Measurements from ENCODE around the gene WIPF1. TPM values are rescaled to one million over a fixed set of nuclear protein-coding genes. Genes with fewer than 3 reads are reported as not detected.

The WIPF1 gene
- total and polyA plus RNA-seq, 2 experiments from 2014 or later: 8.3 to 16.7 TPM

DNA sequence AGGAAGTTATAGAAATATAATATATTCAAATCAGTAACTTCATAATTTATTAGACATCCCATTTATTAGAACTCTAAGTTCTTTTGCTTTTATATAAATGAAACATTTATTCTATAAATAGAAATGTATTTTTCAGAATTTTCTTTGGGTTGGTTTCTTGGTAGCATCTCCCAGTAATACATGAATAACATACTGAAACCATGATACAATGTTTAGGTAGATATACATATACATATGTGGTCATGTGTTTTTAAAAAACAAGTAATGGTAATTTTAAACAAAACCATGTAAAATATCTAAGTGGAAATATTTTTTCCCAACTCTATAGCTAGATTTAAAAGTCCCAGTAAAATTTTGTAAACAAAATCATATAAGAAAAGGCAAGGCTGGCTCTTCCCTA lies 36.9 kb downstream of the WIPF1 start:
- no peaks in the 10 kb centered on the region for H3K36me3 ChIP-seq
- no peak overlapping the region for H3K4me3 ChIP-seq
- peaks cover 23% of the 10 kb centered on the region for H3K4me1 ChIP-seq (ENCODE audit: low read depth)
- H3K27ac ChIP-seq: no peak overlapping the region
- TF ChIP-seq, protein P1, sequence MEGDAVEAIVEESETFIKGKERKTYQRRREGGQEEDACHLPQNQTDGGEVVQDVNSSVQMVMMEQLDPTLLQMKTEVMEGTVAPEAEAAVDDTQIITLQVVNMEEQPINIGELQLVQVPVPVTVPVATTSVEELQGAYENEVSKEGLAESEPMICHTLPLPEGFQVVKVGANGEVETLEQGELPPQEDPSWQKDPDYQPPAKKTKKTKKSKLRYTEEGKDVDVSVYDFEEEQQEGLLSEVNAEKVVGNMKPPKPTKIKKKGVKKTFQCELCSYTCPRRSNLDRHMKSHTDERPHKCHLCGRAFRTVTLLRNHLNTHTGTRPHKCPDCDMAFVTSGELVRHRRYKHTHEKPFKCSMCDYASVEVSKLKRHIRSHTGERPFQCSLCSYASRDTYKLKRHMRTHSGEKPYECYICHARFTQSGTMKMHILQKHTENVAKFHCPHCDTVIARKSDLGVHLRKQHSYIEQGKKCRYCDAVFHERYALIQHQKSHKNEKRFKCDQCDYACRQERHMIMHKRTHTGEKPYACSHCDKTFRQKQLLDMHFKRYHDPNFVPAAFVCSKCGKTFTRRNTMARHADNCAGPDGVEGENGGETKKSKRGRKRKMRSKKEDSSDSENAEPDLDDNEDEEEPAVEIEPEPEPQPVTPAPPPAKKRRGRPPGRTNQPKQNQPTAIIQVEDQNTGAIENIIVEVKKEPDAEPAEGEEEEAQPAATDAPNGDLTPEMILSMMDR (IDR thresholded peaks at IDR 0.05; ENCODE audit: low read depth, low read length): no peak
- no peak for DNase-seq (ENCODE audit: low read depth in 1 of 2, low spot score in 1 of 2)
- H3K9me3 ChIP-seq (ENCODE audit: low read depth): no peaks in the 10 kb centered on the region
- no peaks in the 10 kb centered on the region for H3K27me3 ChIP-seq

DNA sequence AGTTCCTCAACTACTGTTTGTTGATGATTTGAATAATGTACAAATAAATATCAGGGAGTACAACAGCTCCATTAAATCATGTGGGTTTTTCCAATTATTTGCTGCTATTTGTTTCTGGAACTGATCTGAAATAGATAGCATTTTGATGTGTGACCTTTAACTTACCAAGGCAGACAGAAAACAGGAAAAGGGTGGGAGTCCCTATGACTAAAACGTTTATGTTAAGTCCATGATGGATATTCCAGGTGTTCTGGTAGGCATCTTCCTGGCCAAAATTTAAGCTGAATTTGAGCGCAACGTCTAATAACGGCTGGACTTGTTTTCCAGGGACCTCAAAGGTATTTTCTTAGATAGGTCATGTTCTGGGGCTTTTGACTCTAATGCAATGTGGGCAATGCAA lies 41.6 kb downstream of the WIPF1 start:
- TF ChIP-seq, protein P1 (IDR thresholded peaks at IDR 0.05; ENCODE audit: low read depth, low read length): no peak
- no peak for DNase-seq (ENCODE audit: low read depth in 1 of 2, low spot score in 1 of 2)
- Histone ChIP-seq H3K27ac (no peak overlapping the region), H3K36me3 (no peaks in the 10 kb centered on the region), H3K27me3 (no peaks in the 10 kb centered on the region), H3K4me1 (ENCODE audit: low read depth) (peaks cover 1% of the 10 kb centered on the region), H3K9me3 (ENCODE audit: low read depth) (no peaks in the 10 kb centered on the region), H3K4me3 (no peak overlapping the region)

DNA sequence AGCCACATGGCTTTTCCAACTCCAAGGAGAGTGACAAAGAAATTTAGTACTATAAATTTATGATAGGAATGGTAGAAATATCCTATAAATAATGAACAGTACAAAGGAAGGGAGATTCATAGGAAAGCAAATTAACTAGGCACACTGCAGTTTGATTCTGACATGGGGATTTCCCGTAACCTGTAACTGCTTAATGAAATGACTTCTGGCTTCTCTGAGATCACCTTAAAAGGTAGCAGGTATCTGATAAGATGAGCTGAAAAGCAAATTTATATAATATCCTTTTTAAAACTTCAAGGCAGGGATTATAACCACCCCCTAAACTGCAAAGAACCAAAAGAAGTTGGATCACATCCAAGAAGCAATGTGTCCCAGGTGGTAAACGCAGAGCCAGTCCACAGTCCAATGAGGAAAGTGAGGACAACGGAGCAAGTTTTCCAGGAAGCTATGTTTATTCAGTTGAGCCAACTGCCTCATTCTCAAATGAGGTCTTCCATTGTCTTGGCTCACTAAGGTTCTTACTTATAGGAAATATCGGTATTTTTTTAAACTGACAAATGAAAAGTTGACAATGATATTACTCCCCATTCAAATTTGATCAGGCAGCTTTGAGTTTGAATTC lies 43.0 kb downstream of the WIPF1 start:
- TF ChIP-seq, protein P1 (IDR thresholded peaks at IDR 0.05; ENCODE audit: low read depth, low read length): no peak
- Histone ChIP-seq H3K9me3 (ENCODE audit: low read depth) (no peaks in the 10 kb centered on the region), H3K36me3 (no peaks in the 10 kb centered on the region), H3K27me3 (no peaks in the 10 kb centered on the region), H3K4me3 (no peak overlapping the region), H3K4me1 (ENCODE audit: low read depth) (no peaks in the 10 kb centered on the region), H3K27ac (no peak overlapping the region)
- DNase-seq (ENCODE audit: low read depth in 1 of 2, low spot score in 1 of 2): no peak

DNA sequence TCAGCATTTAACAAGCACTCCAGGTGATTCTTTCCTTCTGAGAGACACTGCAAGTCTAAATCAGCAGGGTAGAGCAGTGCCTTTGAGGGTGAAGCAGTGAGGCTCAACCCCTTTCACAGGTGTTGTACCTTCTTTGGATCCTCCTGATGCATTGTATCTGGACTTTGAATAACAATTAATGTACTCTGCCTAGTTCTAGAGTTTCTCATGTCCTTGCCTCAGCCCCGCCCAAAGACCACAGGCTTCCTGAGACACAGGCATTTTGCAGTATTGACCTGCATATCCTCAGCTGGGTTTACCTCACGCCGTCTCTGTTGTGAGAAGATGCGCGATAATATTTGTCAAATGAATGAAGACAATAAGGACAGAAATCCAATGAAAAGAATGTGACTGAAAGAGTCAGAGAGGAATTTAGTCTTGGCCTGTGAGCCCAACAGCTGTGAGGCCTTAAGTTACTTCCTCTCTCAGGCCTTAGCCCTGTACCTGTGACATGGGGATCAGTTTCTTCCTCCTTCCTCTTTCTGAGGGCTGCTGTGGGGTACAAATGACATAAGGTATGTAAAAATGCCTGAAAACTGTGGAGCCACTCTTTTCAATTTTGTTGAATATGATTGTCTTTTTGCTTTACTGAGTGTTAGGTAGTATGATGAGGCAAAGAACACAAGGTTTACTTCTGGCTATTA lies 43.7 kb downstream of the WIPF1 start:
- Histone ChIP-seq H3K9me3 (ENCODE audit: low read depth) (no peaks in the 10 kb centered on the region), H3K4me3 (no peak overlapping the region), H3K27ac (no peak overlapping the region), H3K27me3 (no peaks in the 10 kb centered on the region), H3K4me1 (ENCODE audit: low read depth) (no peaks in the 10 kb centered on the region), H3K36me3 (no peaks in the 10 kb centered on the region)
- DNase-seq (ENCODE audit: low read depth in 1 of 2, low spot score in 1 of 2): no peak
- TF ChIP-seq, protein P1 (IDR thresholded peaks at IDR 0.05; ENCODE audit: low read depth, low read length): no peak

DNA sequence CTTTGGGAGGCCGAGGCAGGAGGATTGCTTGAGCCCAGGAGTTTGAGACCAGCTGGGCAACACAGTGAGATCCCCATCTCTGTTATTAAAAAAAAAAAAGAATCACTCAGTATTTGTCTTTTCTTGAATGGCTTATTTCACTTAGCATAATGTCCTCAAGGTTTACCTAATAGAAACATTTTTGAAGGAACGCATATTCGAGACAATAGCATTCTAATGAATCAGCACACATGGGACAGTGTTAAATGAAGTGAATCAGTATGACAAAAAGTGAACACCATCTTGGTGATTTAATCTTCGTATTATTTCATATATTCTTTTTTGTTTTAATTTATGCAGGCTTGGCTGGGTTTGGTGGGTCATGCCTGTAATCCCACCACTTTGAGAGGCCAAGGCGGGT lies 44.7 kb downstream of the WIPF1 start:
- no peak for DNase-seq (ENCODE audit: low read depth in 1 of 2, low spot score in 1 of 2)
- Histone ChIP-seq H3K4me1 (ENCODE audit: low read depth) (no peaks in the 10 kb centered on the region), H3K36me3 (no peaks in the 10 kb centered on the region), H3K27me3 (no peaks in the 10 kb centered on the region), H3K9me3 (ENCODE audit: low read depth) (no peaks in the 10 kb centered on the region), H3K27ac (no peak overlapping the region), H3K4me3 (no peak overlapping the region)
- TF ChIP-seq, protein P1 (IDR thresholded peaks at IDR 0.05; ENCODE audit: low read depth, low read length): no peak
